Measurements from ENCODE around the gene DNAL4.

Gene DNAL4

DNA sequence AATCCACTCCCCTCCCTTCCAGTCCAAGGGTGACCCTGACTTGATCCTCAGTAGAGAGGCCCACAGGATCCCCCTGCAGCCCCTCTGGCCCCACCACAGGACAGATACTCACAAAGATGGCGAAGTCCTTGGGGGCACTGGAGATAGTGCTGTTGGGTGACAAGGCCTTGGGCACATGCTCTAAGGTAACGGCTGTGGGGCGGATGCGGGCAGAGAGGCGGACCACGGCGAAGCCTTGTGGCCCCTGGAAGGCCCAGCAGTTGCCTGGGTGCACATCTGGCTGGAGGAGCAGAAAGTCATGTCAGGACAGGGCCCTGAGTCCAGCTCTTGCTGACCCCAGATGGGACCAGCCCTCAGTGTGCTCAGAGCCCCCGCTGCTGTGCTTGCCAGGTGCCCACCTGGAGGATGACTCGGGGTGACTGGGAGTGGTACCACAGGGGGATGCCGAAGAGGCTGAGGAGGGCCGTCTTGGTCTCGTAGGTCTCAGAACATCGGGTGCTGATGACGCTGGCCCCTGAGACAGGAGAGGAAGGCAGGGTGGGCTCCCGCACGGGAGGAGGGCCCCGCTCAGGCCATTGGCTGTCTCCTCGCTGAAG is 55.4 kb downstream of the DNAL4 start:
- DNase-seq (ENCODE audit: low read depth) = no peak

DNA sequence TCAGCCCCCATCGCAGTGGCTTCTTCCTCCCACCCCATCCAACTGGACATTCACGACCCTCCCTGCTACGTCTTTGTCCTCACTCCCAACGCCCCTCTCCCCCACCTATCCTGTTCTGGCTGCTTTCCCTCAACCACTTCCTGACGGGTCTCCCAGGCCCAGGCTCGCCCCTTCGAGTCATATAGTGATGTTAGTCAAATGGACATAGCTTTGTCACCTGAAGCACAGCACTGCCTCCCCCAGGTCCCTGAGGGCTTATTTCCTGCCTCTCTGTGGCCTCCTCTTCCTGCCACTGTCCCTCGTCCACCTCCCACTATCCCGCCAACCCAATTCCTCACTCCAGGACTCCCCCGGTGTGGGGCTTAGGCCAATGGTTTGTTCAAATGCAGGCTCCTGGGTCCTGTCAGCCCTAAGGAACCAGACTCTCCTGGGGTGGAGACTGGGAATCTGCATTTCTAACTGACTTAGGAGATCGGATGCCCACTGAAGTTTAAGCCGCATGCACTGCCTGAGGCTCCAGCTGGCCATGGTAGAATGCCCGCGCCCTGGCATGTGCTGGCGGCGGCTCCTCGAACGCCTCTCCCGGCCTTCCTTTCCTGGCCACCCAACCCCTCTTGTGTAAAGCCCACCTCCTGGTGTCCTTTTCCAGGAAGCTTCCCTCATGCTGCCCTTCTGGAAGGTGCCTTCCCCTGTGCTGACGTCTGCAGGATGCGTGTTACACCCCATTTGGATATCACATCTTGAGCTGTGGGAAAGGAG is 56.5 kb downstream of the DNAL4 start:
- no peak for DNase-seq (ENCODE audit: low read depth)

DNA sequence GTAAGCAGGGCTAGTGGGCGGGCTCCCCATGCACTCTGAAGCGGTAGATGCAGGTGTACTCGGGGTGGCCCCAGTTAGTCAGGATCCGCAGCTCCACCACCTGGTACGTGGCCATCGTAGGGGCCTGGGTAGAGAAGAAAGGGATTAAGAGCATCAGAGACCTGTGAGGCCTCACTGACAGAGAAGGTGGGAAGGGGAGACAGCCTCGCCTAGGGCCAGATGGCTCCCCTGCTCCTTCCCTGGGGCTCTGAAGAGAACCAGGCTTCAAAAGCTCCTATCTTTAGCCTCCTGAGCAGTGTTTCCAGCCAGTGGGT is 57.7 kb downstream of the DNAL4 start:
- no peak for DNase-seq (ENCODE audit: low read depth)

DNA sequence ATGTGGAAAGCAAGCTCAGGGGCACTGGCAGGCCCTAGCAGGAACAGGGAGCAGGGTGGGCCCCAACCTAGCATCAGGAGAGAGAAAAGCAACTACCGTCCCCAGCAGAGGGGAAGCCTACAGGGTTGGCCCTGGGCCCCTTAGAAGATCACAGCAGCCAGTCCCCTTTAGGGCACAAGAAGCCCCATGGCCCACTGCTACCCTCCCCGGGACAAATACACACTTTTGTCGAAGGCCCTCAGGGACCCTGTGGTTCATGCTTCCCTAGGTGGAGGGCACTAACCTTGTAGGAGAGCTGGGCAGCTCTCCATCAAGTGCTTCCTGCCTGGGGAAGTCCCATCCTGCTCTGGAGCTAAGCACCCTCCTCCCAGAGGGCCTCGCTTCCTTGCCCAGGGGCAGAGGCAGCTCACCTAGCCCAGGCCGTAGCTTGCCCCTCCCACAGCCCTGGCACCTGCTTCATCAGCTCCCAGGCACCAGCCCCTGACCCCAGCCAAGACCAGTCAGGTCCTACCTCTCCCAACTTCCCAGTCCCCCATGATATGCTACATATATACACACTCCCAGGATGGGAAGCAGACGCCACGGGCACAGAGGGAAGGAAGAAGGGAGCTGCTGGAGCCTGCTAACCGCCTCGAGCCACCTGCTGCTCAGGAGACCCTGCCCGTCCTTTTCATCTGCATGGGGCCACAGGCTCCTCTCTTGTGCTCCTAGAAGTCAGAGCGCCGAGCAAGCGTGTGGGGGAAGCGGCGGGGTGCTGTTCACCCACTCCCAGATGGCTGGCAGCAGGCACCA is 58.3 kb downstream of the DNAL4 start:
- DNase-seq (ENCODE audit: low read depth) = no peak

DNA sequence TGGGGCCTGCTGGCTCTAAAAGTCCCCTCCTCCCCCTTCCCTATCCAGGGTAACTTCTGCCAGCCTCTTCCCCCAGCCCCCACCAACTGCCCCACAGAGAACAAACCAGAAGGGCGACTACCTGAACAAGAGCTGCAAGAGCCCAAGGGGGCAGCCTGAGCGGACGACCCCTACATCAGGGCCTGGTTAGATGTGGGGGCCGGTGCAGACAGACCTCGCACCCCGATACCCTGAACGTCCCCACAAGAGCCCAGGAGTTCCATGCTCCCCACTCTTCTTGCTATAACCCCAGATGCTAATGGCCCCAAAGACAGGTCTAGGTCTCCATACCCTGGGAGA is 58.8 kb downstream of the DNAL4 start:
- no peak for DNase-seq (ENCODE audit: low read depth)

DNA sequence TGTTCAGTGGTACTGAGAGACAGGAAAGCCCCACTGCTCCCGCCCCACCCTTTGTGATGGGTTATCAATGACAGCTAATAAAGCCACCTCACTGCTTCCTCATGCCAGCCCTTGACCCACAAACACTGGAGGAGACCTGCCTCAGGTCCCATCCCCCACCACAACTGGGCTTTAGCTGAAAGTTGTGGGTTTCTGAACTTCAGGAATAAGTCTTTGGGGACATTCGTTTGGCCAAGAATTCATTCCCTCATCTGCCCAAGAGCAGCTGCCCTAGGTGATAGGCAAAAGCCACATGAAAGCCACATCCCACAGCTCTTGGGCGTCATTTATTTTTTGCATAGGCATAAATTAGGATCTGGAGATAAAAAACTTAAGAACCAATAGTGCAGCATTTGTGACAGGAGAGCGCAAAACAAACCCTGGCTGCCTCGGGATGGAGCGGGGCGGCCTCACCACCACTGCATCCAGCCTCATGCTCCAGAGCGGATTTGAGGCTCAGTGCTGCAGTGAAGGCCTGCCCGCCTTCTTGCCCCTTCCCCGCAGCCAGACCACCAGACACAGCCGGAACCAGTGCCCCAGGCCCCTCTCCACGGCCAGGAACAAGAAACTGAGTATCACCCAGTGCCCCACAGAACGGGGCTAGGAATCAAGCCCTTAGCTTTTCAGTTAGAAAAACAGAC is 59.4 kb downstream of the DNAL4 start:
- no peak for DNase-seq (ENCODE audit: low read depth)

DNA sequence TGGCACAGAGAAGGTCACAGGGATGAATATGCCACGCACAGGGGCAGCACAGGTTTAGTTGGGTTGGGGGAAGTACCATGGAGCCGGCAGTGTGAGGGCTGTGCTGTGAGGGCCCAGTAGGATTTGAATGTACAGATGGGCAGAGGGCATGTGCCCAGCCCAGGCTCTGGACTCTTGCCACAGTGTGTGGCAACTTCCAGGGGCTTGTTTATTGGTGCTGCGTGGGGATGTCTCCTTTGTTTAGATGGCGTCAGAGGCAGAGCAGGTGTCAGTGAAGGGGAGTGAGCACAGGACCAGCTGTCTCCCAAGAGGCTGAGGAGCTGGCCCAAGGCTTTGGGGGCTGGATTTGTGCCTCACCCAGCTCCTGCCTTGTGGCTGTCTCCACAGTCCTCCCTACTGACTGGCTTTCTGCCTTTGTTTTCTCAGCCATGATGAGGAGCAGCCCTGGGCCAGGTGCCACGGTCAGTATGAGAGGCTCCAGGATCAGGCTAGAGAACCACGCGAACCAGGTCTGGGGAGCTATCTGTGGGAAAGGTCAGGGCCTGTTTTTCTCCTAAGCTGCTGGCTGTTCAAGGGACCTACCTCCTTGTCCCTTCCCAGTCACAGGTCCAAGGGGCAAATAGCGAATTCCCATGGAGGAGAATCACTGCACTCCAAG is 60.1 kb downstream of the DNAL4 start:
- DNase-seq (ENCODE audit: low read depth) = no peak

DNA sequence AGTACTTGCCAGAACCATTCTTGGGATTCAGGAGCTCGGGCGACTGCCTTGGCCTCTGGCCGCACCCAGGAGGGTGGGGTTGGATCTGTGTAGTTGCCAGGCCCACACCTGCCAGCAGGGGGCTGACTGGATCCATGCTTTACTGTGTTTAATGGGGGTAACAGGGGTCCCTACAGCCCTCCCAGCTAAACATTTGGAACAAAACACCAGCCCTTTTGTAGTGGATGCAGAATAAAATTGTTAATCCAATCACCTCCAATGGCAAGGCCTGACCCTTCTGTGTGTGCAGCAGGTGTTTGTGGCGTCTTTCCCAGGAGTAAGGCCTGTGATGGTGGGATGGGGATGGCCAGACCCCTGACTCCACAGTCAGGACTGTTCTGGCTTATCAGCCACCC is 60.6 kb downstream of the DNAL4 start:
- DNase-seq (ENCODE audit: low read depth) = peak; percentile 29

DNA sequence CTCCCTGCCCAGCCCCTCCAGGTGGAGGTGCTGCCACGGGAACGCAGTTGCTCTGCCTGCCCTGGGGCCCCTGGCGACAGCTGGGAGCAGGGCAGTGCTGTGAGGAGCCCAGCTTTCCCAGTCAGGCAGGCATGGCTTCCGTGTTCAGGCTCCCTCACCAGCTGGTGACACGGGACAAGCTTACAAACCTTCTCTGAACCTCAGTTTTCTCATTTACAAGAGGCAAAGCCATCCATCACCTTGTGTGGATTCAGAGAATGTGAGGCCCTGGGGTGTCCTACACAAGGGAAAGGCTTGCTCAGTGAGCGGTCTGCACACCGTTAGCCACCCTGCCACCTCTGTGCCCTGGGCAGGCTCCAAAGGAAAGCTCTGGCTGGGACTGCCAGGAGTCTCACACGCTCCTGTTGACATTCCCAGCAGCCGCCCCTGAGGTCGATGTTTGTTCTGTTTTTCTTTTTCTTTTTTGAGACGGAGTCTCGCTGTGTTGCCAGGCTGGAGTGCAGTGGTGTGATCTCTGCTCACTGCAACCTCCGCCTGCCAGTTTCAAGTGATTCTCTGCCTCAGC is 61.6 kb downstream of the DNAL4 start:
- no peak for DNase-seq (ENCODE audit: low read depth)

DNA sequence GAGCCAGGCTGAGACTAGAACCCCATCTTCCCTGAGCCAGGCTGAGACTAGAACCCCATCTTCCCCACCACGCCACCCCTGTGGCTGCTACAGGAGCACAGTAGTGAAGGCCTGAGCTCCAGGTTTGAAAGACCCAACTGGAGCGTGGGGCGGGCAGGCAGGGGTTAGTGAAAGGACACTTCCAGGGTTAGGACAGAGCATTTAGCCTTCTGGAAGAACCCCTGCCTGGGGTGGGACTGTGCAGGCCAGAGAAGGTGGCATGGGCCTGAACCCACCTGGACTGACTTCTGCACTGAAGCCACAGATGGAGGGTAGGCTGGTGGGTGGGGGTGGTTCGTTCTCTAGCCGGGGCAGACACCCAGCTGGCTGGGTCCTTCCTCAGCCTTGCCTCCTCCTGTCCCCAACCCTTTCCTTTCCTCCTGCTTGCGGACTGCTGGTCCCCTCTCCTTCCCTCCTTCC is 62.2 kb downstream of the DNAL4 start:
- DNase-seq (ENCODE audit: low read depth) = no peak

DNA sequence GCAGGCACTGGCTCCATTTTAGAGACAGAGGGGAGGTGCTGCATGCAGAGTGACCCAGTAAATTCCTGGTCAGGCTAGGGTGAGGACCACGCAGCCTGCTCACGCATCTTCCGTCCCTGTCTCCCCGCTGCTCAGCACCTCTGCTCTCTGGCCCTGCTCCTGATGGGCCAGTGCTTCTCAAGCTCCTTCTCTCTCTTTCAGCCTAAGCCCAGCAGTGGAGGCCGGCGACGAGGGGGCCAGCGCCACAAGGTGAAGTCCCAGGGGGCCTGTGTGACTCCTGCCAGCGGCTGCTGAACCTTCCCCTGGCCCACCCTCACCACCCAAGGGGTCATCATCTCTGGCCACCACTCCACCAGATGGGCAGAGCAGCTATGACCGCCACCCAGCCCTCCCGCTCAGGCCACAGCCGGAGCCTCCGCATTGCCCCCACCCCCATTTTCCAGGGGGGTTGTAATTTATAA is 63.5 kb downstream of the DNAL4 start:
- no peak for DNase-seq (ENCODE audit: low read depth)

DNA sequence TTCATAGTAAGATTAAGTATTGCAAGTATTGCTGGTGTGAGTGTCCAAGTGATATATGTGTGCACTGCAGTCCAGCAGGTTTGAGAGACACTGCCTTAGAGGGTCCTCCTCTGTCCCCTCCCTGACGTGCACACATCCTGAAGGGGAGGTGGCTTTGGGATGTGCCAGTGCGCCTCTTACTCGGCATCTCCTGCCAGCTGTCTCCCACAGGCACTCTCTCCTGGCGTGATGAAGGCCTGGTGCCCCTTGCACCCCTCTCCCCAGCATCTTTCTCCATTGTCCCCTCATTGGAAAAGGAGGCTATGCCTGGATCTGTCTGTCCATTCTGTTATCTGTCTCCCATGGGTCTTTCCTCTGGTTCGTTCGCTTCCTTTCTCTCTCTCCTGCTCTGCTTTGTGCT is 64.0 kb downstream of the DNAL4 start:
- no peak for DNase-seq (ENCODE audit: low read depth)

DNA sequence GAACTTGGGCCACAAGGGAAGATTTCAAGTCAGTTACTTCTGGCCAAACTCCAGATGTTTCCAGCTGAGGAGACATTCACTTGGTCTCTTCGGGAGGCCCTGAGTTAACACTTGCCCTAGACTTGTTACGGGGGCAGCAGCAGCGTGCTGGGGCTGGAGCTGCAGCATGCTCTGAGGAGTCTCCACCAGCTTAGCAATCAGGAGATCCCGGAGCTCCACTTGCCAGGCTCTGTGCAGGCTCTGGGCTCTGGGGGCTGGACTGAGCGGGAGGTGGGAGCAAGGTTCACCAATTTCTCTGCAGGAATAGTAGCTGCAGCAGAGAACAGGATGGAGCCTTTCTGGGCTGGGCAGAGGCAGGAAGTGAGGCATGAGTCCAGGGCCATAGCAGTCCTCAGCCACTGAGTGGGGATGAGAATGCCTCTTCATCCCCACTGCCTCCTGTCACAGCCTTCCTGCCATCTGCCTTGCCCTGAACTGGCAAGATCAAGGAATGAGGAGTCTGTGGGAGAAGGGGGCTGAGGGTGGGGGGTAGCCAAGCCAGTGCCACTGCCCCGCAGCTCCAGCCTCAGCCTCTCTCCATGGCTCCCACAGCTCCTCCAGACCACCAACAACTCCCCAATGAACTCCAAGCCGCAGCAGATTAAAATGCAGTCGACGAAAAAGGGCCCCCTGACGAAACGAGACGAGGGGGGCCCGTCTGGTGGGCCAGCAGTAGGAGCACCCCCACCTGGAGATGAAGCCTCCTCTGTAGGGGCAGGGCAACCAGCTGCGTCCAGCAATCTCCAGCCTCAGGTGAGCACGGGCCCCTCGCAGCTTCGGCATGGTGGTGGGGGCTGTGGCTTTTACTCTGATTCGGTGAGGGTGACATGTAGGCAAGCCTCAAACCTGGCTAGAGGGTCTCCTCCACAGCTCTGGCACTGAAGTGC is 64.8 kb downstream of the DNAL4 start:
- DNase-seq (ENCODE audit: low read depth) = no peak
